ENCODE measurements around the gene NUP93. TPM values are rescaled to one million over a fixed set of nuclear protein-coding genes. Genes with fewer than 3 reads are reported as not detected.

Gene NUP93
- total RNA-seq, 1 experiment from 2014 or later: 144 TPM

DNA sequence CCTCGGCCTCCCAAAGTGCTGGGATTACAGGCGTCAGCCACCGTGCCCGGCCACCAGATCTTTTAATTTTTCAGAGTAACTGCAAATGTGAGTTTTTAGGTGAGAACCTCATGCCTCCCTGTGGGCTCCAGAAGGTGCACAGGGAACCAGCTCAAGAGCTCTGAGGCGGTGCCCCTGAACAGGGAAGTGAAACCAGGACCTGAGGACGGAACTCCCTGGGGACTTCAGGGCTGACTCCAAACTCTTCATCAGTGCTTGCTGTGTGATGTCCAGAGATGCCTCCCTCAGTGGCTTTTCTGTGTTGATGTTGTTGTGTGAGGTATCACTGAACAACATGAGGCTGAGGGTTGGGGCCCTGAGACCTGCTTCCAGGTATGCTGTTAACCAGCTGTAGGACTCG lies 158.9 kb downstream of the NUP93 start:
- Histone ChIP-seq H4K20me1 (ENCODE audit: insufficient read depth) (no peaks in the 10 kb centered on the region), H3K4me1 (ENCODE audit: control insufficient read depth in 1 of 2, insufficient read depth in 2 of 2, low read length in 2 of 2) (no peaks in the 10 kb centered on the region), H3K27me3 (ENCODE audit: insufficient read depth, low read length) (no peaks in the 10 kb centered on the region), H3K9me3 (ENCODE audit: control insufficient read depth in 1 of 2, insufficient read depth in 1 of 2, low read depth in 1 of 2, low read length in 2 of 2) (no peaks in the 10 kb centered on the region), H3K4me2 (ENCODE audit: low read length) (no peak overlapping the region), H3K79me2 (ENCODE audit: insufficient read depth, low read length) (no peaks in the 10 kb centered on the region), H3K36me3 (ENCODE audit: control insufficient read depth in 1 of 2, insufficient read depth in 2 of 2, low read length in 2 of 2) (no peaks in the 10 kb centered on the region), H2AFZ (ENCODE audit: low read depth, low read length, poor library complexity, severe bottlenecking) (no peak overlapping the region), H3K9ac (ENCODE audit: low read length) (no peak overlapping the region), H3K4me3 (replicated peaks in 1 of 2; ENCODE audit: low read depth in 1 of 2, low read length in 2 of 2) (no peak overlapping the region), H3K27ac (ENCODE audit: low read depth, low read length) (no peak overlapping the region), H3K9me2 (ENCODE audit: insufficient read depth) (no peaks in the 10 kb centered on the region)
- intact Hi-C loops (cut with micrococcal nuclease): no loop called here
- DNase-seq (ENCODE audit: low read depth, low spot score) (no peak), ATAC-seq (0 out of 2 replicates have a peak, but pooled peaks have one; percentile 23)
- ChIA-PET CTCF (no interaction called here), POLR2A (interaction anchor here (1.1 kb wide), 1 partner anchor 43 kb away, joined by 4 read pairs; the partner anchor contains the start of gene HERPUD1), RAD21 (ENCODE audit: low non-redundant PET in 1 of 2, low total read pairs in 2 of 2, uncharacterized antibody in 2 of 2, unreplicated experiment in 2 of 2) (no interaction called here)
- BruUV-seq (replicated peaks): no TSS peak
- TF ChIP-seq SRF (IDR thresholded peaks at IDR 0.05; ENCODE audit: low read depth) (no peak), POLR2AphosphoS5 (IDR thresholded peaks at IDR 0.05; ENCODE audit: low read depth, low read length) (no peak), SIN3A (IDR thresholded peaks at IDR 0.05; ENCODE audit: low read depth) (no peak), JUND (IDR thresholded peaks at IDR 0.05) (no peak), RAD21 (IDR thresholded peaks at IDR 0.05; ENCODE audit: low read depth) (no peak), EGR1 (IDR thresholded peaks at IDR 0.05; ENCODE audit: low read depth) (no peak), SP1 (IDR thresholded peaks at IDR 0.05; ENCODE audit: low read depth) (no peak), ZFX (IDR thresholded peaks at IDR 0.05) (no peak), ELF1 (IDR thresholded peaks at IDR 0.05; ENCODE audit: borderline replicate concordance, low read depth) (no peak), CBX3 (IDR thresholded peaks at IDR 0.05; ENCODE audit: low read depth) (no peak), ZNF274 (IDR thresholded peaks at IDR 0.05; ENCODE audit: low read depth, low read length) (no peak), YY1 (IDR thresholded peaks at IDR 0.05; ENCODE audit: extremely low read depth, insufficient replicate concordance, low read depth, low read length) (no peak)
- TF ChIP-seq, protein P1, sequence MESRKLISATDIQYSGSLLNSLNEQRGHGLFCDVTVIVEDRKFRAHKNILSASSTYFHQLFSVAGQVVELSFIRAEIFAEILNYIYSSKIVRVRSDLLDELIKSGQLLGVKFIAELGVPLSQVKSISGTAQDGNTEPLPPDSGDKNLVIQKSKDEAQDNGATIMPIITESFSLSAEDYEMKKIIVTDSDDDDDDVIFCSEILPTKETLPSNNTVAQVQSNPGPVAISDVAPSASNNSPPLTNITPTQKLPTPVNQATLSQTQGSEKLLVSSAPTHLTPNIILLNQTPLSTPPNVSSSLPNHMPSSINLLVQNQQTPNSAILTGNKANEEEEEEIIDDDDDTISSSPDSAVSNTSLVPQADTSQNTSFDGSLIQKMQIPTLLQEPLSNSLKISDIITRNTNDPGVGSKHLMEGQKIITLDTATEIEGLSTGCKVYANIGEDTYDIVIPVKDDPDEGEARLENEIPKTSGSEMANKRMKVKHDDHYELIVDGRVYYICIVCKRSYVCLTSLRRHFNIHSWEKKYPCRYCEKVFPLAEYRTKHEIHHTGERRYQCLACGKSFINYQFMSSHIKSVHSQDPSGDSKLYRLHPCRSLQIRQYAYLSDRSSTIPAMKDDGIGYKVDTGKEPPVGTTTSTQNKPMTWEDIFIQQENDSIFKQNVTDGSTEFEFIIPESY (IDR thresholded peaks at IDR 0.05; ENCODE audit: extremely low read depth, insufficient replicate concordance, low read length): no peak
- TF ChIP-seq, protein P2, sequence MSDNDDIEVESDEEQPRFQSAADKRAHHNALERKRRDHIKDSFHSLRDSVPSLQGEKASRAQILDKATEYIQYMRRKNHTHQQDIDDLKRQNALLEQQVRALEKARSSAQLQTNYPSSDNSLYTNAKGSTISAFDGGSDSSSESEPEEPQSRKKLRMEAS (IDR thresholded peaks at IDR 0.05): no peak

Data from HCT116 (cell line).